HEK293T (cell line): ENCODE measurements around the gene ZNF182.
"Not testable (repeated sequence)": the region's sequence is repeated elsewhere in the genome, so short reads cannot be mapped to it uniquely, and the experiment has no call there.

ENCODE experiments used
- CTCF ChIA-PET: fragments of 350-600 bp; formaldehyde crosslinking; extraction: SDS; loops from one replicate; lab custom pipeline; 2021; ENCODE audit warnings: antibody characterized with exemption, inconsistent platforms; lab: Yijun Ruan, JAX
- POLR2A ChIA-PET: fragments of 350-600 bp; formaldehyde crosslinking; extraction: SDS; loops from one replicate; lab custom pipeline; 2020; ENCODE audit warnings: antibody characterized with exemption, inconsistent platforms; lab: Yijun Ruan, JAX
- DNase-seq: peaks from one replicate; pipeline ENCODE4 v3.0.0; 2012; ENCODE audit warnings: mixed read lengths; ENCODE audit errors: extremely low spot score
- ARNT ChIP-seq: fragments of 450-650 bp; IDR thresholded peaks from 2 replicates; pipeline ENCODE4 v1.6.1; 2017; ENCODE audit warnings: mild to moderate bottlenecking
- BHLHE40 ChIP-seq: fragments of 450-650 bp; IDR thresholded peaks from 2 replicates; pipeline ENCODE4 v1.6.1; 2016; ENCODE audit warnings: mild to moderate bottlenecking, moderate library complexity, borderline replicate concordance
- CTBP1 ChIP-seq: fragments of 450-650 bp; IDR thresholded peaks from 2 replicates; pipeline ENCODE4 v1.6.1; 2016; ENCODE audit warnings: borderline replicate concordance
- ELF4 ChIP-seq: fragments of 450-650 bp; IDR thresholded peaks from 2 replicates; pipeline ENCODE4 v1.6.1; 2017; ENCODE audit warnings: antibody characterized with exemption
- FOXA1 ChIP-seq: fragments of 450-650 bp; IDR thresholded peaks from 2 replicates; pipeline ENCODE4 v1.6.1; 2016; ENCODE audit warnings: mild to moderate bottlenecking
- FOXK2 ChIP-seq: fragments of 450-650 bp; IDR thresholded peaks from 2 replicates; pipeline ENCODE4 v1.6.1; 2016; ENCODE audit warnings: mild to moderate bottlenecking
- FOXM1 ChIP-seq: fragments of 450-650 bp; IDR thresholded peaks from 2 replicates; pipeline ENCODE4 v1.6.1; 2017; ENCODE audit warnings: mild to moderate bottlenecking, borderline replicate concordance
- HDGF ChIP-seq: fragments of 450-650 bp; IDR thresholded peaks from 2 replicates; pipeline ENCODE4 v1.6.1; 2017; ENCODE audit warnings: antibody characterized with exemption, borderline replicate concordance
- L3MBTL2 ChIP-seq: fragments of 450-650 bp; conservative IDR thresholded peaks from 2 replicates; pipeline ENCODE4 v1.6.1; 2016; ENCODE audit warnings: mild to moderate bottlenecking
- LEF1 ChIP-seq: fragments of 450-650 bp; IDR thresholded peaks from 2 replicates; pipeline ENCODE4 v1.6.1; 2017; ENCODE audit warnings: mild to moderate bottlenecking, borderline replicate concordance
- NFRKB ChIP-seq: fragments of 450-650 bp; IDR thresholded peaks from 2 replicates; pipeline ENCODE4 v1.6.1; 2016; ENCODE audit warnings: mild to moderate bottlenecking, moderate library complexity
- SP1 ChIP-seq: fragments of 450-650 bp; IDR thresholded peaks from 2 replicates; pipeline ENCODE4 v1.6.1; 2017
- SUZ12 ChIP-seq: fragments of 450-650 bp; IDR thresholded peaks from 2 replicates; pipeline ENCODE4 v1.6.1; 2016; ENCODE audit warnings: mild to moderate bottlenecking
- TARDBP ChIP-seq: fragments of 450-650 bp; IDR thresholded peaks from 2 replicates; pipeline ENCODE4 v1.6.1; 2016
- ZNF384 ChIP-seq: fragments of 450-650 bp; IDR thresholded peaks from 2 replicates; pipeline ENCODE4 v1.6.1; 2016
- TF ChIP-seq, protein P1 (sequence below): fragments of 450-650 bp; IDR thresholded peaks from 2 replicates; pipeline ENCODE4 v1.6.1; 2016

Gene ZNF182

DNA sequence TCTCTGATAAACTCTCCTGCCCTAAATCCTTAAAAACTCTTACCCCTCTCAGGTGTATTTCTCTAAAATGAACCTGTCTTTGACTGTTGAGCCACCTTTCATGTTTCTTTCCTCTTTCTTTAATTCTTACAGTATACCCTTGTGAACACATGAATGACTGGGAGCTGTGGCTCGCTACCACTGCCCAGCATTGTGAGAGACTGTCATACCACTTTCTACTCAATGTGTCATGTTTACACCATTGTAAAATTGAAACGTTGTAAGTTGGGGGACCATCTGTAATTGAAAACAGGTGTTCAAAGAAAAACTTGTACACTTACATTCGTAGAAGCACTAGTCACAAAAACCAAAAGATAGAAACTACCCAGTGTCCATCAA lies 66.9 kb downstream of the ZNF182 start:
- ChIA-PET CTCF (no interaction called here), POLR2A (no interaction called here)
- no peak for DNase-seq
- TF ChIP-seq FOXK2 (no peak), CTBP1 (no peak), ZNF384 (no peak), BHLHE40 (no peak), TARDBP (no peak), NFRKB (no peak), FOXM1 (no peak), SP1 (no peak), L3MBTL2 (no peak), HDGF (no peak), ELF4 (no peak), ARNT (no peak)
- TF ChIP-seq, protein P1, sequence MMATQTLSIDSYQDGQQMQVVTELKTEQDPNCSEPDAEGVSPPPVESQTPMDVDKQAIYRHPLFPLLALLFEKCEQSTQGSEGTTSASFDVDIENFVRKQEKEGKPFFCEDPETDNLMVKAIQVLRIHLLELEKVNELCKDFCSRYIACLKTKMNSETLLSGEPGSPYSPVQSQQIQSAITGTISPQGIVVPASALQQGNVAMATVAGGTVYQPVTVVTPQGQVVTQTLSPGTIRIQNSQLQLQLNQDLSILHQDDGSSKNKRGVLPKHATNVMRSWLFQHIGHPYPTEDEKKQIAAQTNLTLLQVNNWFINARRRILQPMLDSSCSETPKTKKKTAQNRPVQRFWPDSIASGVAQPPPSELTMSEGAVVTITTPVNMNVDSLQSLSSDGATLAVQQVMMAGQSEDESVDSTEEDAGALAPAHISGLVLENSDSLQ, result no peak

GRCh38 chrX:47936224-47936939 lies 67.4 kb downstream of the ZNF182 start:
- TF ChIP-seq FOXK2 (no peak), ELF4 (no peak), SUZ12 (no peak)
- ChIA-PET POLR2A (no interaction called here), CTCF (no interaction called here)
- DNase-seq, result no peak

DNA sequence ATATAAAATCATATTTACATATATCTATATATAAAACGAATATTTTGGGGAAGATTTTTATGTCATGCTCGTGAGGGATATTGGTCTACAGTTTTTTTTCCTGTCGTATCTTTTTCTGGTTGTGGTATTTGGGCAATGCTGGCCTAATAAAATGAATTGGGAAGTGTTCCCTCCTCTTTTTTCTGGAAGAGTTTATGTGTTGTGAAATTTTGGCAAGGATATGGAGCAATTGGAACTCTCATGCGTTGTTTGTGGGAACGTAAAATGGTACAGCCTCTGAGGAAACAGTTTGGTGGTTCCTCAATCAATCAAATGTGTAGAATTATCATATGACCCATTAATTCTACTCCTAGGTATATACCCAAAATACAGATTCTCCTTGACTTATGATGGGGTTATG lies 69.8 kb downstream of the ZNF182 start:
- ChIA-PET POLR2A (no interaction called here), CTCF (no interaction called here)
- no peak for DNase-seq
- TF ChIP-seq FOXK2 (no peak), ZNF384 (no peak), FOXA1 (no peak), BHLHE40 (no peak), SP1 (no peak), CTBP1 (no peak), FOXM1 (no peak), LEF1 (no peak), L3MBTL2 (no peak), ARNT (no peak), SUZ12 (no peak), TARDBP (no peak), ELF4 (no peak)
- TF ChIP-seq, protein P1, result no peak

- DNase-seq, POLR2A ChIA-PET: not testable (repeated sequence)
- CTCF ChIA-PET, result interaction anchor here (0.5 kb wide), 1 partner anchor 435 kb away, joined by 4 read pairs; no protein-coding TSS in a partner anchor
Measured at GRCh38 chrX:47931970-47932369, 71.8 kb downstream of the ZNF182 start.

GRCh38 chrX:47927212-47927611 lies 76.6 kb downstream of the ZNF182 start:
- DNase-seq, result no peak
- POLR2A ChIA-PET, result no interaction called here
- TF ChIP-seq BHLHE40, result no peak
- no peak for TF ChIP-seq SUZ12
- TF ChIP-seq ZNF384, result no peak
- TF ChIP-seq TARDBP, result no peak
- no peak for TF ChIP-seq HDGF
- no peak for TF ChIP-seq FOXM1
- TF ChIP-seq, protein P1, result no peak
- TF ChIP-seq FOXK2, result no peak
- TF ChIP-seq NFRKB, result no peak
- no peak for TF ChIP-seq SP1
- no peak for TF ChIP-seq ARNT
- TF ChIP-seq L3MBTL2, result no peak
- no peak for TF ChIP-seq ELF4
- no peak for TF ChIP-seq FOXA1
- no peak for TF ChIP-seq LEF1
- no peak for TF ChIP-seq CTBP1
- CTCF ChIA-PET, result no interaction called here
